HG03135 (cell line): Measurements from ENCODE around the gene PHKA2.

Experiments used
- ATAC-seq: cut with Tn5 transposase; IDR thresholded peaks from one replicate; pipeline ENCODE4 v1.9.1; 2021; ENCODE audit warnings: mild to moderate bottlenecking, moderate library complexity; ENCODE audit not compliant: unreplicated experiment

Gene PHKA2

GRCh38 chrX:18933617-18934016, 50.3 kb downstream of the PHKA2 start:
- ATAC-seq: no peak

DNA sequence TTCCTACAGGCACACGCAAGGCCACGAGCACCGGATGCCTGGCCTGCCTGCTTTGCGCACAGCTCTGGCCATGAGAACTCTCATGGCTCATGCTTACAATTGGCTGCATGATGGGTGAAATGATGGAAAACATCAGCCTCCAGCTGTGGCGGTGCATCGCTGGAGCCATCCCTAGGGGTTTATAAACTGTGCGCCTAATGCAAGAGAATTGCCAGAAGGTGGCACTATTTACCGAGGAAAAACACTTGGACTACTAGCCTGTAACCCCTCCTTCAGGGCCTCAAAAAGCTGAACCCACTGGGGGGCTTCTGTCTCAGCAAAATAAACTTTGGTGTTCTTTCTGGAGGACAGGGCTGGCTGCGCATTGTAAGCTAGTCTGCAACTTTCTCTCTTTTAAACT, 51.9 kb downstream of the PHKA2 start:
- no peak for ATAC-seq

- no peak for ATAC-seq
These were observed 54.1 kb downstream of the PHKA2 start for GRCh38 chrX:18929775-18930174.

GRCh38 chrX:18927558-18927957, 56.4 kb downstream of the PHKA2 start:
- ATAC-seq: no peak

- no peak for ATAC-seq
These were observed 59.3 kb downstream of the PHKA2 start for GRCh38 chrX:18924507-18925088.

DNA sequence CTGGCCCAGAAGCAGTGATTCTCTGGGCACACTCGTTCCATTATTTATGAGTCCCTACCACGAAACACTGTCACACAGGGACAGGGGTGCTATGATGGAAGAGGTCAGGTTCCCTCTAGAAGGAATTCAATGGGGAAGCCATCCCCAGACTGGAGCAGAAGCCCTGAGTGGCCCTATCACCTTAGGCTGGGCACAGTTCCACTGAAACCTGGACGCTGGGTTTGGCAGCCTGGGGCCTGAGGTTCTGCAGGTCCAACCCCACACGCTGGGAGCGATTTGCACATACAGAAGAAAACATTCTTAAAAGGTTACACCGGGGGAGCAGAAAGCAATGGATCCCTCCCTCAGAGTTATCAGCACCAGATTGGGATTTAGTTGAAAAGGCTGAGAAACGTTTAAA, 63.3 kb downstream of the PHKA2 start:
- no peak for ATAC-seq

DNA sequence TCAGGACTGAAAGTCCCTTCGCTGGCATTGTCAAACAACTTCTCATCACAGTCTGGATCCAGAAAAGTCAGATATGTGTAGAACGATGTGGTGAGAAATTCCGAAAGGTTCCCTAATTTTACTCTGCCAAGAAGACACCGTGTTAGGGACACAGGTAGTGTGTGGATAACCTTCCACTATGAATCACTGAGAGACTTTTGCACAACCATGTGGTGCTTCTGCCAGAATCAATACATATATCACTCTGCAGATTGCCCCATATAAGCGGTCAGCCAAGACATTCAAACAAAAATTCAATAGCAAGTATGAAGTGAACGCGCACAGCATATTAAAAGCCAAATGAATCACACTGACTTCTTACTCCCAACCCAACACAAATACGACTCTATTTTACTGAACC, 63.8 kb downstream of the PHKA2 start:
- no peak for ATAC-seq

GRCh38 chrX:18917831-18918230, 66.1 kb downstream of the PHKA2 start:
- no peak for ATAC-seq

GRCh38 chrX:18906286-18906685, 77.6 kb downstream of the PHKA2 start:
- no peak for ATAC-seq

DNA sequence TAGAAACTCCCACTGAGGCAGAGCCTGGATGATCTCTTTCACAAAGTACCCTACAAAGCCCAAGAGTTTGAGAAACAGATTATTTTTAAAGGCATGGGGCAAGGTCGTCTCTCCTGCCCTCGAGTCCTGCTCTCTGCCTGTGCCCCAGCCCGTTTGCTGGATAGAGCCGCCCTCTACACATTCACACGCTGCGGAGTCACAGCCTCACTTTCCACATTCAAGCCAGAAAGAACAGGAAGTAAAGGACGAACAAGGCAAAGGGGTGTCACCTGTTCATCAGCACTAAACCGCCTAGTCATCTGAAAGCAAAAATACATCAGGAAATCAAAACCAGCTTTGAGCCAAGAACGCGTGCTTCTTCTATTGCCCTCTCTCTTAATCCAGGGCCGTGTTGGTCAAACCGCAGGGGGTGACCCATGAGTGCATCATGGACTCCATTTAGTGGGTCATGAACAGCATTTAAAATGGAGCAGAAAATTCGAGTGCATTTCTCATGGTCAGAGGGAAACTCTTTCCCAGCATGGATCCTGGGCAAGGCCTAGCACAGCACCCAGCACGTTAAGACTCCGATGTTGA, 83.4 kb downstream of the PHKA2 start:
- no peak for ATAC-seq

GRCh38 chrX:18899796-18900380, 84.0 kb downstream of the PHKA2 start:
- no peak for ATAC-seq

GRCh38 chrX:18898492-18898891, 85.4 kb downstream of the PHKA2 start:
- no peak for ATAC-seq

DNA sequence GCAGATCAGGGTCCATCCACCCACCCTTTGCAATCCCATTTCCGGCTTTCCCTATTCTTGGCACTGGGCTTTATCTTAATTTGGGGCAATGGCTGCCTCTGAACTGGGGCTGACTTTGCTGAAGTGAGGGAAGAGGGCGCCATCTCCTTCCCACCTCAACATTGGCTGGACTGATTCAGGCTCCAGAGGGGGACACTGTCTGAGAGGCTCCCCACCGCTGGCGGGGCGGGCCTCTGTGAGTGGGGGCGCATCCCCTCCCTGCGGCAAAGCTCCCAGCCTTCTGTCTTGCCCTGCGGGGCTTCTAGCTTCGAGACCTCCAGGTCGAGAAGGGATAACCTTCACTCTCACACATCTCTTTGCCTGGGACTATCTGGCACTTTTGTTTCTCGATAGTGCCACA, 85.8 kb downstream of the PHKA2 start:
- no peak for ATAC-seq

DNA sequence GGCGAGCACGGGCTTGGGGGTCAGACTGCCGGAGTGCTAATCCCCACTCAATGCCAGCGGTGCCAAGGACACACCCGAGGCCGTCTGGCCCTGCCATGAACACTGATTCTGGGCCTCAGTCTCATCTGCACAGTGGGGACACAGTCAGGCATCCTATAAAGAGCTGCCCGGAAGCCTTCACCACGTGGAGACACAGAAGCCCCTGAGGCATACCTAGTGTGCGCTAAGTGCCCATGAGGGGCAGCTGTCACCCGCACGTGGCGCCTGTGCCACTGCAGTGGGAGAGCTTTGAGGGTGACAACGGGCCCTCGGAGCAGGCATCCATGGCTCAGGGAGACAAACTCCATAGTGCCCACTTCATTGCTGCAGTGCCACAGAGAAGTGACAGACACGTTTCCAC, 86.3 kb downstream of the PHKA2 start:
- ATAC-seq: no peak

DNA sequence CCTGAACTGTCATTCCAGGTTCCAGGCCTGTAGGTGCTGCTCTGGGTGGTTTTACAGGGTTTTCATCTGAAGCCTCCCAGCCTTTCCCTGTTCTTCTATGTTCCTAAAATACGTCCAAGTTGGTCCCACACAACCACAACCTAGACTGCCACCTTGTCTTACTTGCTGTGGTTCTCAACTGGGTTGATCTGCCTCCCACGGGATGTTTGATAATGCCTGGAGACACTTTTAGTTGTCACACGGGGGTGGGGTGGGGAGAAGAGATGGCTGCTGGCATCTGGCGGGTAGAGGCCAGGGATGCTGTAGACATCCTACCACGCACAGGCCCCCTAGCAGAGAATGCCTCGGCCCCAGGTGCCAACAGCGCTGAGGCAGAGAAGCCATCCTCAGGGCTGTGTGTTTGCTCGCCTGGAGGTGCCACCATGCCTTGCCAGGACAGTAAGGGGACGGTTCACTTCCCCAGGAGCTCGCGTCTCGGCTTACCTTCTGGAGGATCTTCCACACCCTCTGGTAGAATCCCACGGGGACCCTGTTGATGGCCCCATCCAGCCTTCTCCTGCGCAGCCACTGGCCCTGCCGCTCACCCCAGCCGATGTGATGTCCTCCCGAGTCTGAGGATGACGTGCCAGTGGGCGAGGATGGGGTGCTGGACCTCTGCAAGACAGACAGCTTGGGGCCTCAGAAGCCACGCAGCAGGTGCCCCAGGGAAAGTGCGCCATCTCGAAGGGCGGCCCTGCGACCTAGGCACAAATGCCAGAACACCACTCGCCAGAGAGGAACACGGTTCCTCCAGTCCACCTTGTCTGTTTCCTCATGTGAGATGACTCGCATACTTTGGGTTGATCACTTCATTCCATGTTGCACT, 87.0 kb downstream of the PHKA2 start:
- no peak for ATAC-seq

- ATAC-seq: no peak
These were observed 88.5 kb downstream of the PHKA2 start for GRCh38 chrX:18895189-18895951.

DNA sequence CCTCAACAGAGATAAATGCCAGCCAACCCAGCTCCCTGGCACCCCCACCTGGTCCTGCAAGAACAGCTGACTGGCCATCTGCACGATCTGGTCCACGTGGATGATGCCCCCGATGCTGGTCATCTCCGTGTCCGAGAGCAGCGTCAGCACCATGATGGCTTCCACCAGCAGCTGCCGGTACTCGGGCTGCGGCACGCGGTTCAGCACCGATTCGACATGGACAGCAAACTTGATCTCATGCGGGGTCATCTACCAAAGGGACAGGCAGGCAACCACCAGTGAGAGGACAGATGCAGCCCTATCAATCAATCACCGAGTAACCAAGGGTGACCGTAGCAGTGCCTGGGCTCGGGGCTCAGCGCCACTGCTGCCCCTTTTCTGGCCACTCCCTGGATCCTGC, 89.8 kb downstream of the PHKA2 start:
- no peak for ATAC-seq

DNA sequence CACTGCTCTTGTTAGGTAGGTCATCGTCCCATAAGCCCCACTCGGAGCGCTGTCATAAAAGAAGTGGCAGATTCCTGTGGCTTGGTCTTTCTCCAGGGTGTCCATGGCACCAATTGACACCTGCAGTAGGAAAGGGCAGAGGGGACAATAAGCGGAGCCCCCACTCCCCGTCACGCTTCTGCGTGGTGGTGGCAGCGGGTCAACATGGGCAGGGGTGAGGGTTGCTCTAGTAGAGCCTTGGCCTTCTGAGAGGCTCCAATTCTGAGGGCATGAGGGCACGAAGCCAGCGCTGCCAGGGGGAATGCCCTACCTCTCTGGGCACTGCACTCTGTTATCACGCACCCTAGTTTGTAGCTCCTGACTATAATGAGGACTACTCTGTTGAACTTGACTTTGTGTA, 90.4 kb downstream of the PHKA2 start:
- no peak for ATAC-seq

GRCh38 chrX:18892899-18893298, 91.0 kb downstream of the PHKA2 start:
- no peak for ATAC-seq

GRCh38 chrX:18891548-18891945, 92.4 kb downstream of the PHKA2 start:
- ATAC-seq: no peak
